NCI-H748 (cell line): ENCODE results near the gene TTYH3.

ENCODE experiments used
- DNase-seq: peaks from one replicate; lab custom pipeline; 2025; ENCODE audit not compliant: unreplicated experiment; lab: John Stamatoyannopoulos, UW

TTYH3 gene

DNA sequence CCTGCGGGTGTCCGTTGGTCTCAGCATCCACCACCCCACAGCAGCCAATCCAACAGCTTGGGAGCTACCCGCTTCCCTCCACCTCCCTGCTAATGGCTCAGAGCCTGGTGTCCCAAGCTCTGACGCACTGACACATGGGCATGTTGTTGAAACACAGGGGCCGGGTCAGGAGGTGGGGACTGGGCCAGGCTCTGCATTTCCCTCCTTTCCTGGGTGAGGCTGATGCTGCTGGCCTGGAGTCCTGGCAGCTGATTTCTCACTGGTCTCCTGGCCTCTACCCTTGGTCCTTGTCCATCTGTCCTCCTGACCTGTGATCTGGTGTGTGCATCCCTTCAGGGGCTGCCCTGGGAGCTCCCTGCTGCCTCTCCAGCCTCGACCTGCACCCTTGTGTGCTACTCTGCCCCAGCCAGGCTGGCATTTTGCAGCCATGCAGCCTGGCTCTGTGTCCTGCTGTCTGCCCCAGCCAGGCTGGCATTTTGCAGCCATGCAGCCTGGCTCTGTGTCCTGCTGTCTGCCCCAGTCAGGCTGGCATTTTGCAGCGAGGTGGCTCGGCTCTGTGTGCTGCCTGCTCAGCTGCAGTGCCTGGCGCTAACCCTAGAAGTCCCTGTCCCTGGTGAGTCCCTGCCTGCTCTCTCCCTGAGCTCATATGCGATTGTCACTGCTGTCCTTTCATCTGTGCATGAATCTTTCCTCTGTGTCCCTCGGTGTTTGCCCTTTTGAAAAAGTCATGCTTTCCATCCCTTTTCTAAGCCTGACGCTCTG, 70.2 kb downstream of the TTYH3 start:
- DNase-seq: no peak

DNA sequence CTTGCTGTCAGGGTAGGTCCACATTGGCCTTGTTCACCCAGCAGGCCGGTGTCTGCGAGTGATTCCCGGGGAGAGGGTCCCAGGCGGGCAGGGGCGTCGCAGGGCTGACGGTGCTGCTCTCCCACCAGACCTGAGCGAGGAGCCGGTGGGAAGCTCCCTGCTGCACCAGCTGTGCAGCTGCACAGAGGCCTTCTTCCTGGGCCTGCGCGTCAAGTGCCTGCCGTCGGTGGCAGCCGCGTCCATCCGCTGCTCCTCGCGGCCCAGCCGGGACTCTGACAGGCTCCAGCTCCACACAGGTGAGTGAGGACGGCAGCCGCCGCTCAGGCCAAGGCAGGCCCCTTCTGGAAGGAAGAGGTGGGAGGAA, 70.8 kb downstream of the TTYH3 start:
- no peak for DNase-seq

DNA sequence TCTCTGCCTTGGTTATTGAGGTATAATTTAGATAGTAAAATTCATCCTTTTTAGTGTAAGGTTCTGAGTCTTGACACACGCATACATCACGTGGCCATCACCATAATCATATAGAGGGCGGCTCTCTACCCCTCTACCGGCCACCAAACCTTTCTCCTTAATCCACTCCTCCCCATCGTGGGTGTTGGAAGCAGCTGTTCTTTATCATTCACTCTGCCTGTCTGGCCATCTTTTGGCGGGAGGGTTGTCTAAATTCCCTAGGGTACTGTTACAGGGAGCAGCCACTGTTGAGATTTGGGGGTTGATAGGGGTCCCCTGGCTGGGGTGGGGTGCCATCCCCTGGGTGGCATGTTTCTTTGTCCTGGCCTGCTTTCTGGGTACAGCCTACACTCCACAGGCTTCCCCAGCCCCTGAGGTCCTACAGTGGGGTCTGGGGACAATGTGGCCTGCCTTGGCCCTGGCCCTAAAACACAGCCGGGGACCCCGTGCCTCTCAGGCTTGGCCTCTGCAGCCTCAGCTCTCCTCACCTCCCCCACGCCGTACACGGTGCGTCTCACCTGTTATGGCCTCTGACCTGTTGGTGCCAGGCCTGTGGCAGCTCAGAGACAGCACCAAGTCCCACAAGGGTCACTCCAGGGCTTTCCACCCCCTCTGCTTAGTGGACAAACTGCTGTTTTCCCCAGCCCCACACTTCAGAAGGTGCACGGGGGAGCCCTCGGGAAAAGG, 73.7 kb downstream of the TTYH3 start:
- DNase-seq: no peak

DNA sequence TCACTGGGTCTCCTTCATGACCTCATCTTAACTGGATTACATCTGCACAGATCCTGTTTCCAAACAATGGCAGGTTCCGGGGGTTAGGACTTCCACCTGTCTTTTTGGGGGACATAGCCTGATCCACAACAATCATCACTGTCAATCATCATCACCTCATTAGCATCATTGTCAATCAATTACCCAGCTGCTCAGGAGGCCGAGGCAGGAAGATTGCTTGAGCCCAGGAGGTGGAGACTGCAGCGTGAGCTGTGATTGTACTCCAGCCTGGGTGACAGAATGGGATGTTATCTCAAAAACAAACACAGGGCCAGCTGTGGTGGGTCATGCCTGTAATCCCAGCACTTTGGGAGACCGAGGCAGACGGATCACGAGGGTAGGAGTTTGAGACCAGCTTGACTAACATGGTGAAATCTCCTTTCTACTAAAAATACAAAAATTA, 74.9 kb downstream of the TTYH3 start:
- no peak for DNase-seq

- DNase-seq: no peak
These were observed 75.7 kb downstream of the TTYH3 start for GRCh38 chr7:2707481-2707880.

DNA sequence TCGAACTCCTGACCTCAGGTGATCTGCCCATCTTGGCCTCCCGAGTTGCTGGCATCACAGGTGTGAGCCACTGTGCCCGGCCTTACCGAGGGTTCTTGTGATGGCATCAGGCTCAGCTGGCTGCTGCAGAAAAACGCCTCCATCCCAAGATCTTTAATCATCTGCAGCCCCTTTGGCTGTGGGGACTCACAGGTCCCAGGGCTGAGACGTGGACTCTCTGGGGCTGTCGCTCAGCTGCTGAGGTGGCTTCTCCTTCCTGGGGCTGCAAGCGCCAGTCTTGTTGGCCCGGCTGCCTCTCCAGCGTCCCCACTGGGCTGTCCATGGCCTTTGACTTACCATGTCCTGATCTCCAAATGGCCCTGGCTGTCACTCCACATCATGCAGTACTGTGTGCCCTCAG, 76.3 kb downstream of the TTYH3 start:
- no peak for DNase-seq

DNA sequence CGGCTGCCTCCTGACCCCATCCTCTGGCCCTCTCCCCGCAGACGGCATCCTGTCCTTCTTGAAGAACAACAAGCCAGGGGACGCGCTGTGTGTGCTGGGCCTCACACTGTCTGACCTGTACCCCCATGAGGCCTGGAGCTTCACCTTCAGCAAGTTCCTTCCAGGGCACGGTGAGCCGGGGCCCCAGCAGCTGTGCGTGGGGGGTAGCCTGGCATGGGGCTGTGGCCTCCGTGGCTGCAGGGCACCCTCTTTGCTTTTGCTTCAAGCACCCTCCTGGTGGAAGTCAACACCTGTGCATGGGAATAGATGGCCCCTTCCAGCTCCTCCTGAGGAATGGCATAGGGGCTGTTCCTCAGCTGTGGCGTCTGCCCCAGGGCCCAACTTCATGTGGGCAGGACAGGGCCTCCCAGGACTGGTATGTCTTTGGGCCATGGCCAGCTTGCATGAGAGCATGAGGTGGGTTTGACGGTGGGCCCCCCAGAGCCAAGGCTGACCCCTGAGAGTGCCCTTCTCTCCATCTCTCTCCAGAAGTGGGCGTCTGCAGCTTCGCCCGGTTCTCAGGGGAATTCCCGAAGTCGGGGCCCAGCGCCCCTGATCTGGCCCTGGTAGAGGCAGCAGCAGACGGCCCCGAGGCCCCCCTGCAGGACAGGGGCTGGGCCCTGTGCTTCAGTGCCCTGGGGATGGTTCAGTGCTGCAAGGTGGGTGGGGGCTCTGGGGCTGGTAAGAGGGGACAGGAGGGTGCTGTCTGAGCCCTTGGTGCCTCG, 76.9 kb downstream of the TTYH3 start:
- no peak for DNase-seq

GRCh38 chr7:2709553-2710285, 77.9 kb downstream of the TTYH3 start:
- peak; percentile 69 for DNase-seq

DNA sequence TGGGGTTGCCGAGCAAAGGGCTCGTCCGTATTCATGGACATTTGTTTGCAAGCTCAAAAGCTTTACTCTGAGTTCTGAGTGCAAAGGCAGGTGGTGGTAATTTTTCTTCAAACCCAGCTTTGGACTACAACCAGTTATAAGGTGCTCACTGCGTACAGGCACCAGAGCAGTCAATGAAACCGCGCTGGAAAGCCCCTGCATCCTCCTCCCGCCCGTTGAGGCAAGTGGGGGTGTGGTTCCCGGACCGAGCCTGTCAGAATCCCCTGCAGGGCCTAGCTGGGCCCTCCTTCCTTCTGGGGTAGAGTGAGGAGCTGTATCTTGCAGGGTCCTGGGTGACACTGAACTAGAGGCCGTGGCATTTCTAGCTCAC, 78.5 kb downstream of the TTYH3 start:
- no peak for DNase-seq

- DNase-seq: no peak
These were observed 79.2 kb downstream of the TTYH3 start for GRCh38 chr7:2710901-2711551.

- no peak for DNase-seq
These were observed 80.3 kb downstream of the TTYH3 start for GRCh38 chr7:2711895-2712675.

- no peak for DNase-seq
These were observed 81.6 kb downstream of the TTYH3 start for GRCh38 chr7:2713370-2713769.

DNA sequence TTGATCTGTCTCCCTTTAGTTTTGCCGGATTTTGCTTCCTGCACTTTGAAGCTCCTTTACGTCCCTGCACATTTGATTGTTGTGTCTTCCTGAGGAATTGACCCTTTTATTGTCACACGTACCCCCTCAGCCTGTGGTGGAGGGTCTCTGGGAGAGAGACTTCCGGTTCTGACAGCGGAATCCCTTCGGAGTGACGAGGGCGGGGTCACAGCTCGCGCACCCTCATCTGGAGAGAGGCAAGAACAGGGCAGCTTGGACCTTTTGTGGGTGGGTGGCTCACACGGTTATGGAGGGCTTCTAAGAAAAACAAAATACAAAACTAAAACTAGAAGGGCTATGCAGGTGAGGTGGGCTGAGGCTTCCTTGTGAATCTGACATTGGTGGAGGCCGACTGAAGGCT, 82.2 kb downstream of the TTYH3 start:
- DNase-seq: no peak
